ENCODE results near the gene SLC16A5.

DNA sequence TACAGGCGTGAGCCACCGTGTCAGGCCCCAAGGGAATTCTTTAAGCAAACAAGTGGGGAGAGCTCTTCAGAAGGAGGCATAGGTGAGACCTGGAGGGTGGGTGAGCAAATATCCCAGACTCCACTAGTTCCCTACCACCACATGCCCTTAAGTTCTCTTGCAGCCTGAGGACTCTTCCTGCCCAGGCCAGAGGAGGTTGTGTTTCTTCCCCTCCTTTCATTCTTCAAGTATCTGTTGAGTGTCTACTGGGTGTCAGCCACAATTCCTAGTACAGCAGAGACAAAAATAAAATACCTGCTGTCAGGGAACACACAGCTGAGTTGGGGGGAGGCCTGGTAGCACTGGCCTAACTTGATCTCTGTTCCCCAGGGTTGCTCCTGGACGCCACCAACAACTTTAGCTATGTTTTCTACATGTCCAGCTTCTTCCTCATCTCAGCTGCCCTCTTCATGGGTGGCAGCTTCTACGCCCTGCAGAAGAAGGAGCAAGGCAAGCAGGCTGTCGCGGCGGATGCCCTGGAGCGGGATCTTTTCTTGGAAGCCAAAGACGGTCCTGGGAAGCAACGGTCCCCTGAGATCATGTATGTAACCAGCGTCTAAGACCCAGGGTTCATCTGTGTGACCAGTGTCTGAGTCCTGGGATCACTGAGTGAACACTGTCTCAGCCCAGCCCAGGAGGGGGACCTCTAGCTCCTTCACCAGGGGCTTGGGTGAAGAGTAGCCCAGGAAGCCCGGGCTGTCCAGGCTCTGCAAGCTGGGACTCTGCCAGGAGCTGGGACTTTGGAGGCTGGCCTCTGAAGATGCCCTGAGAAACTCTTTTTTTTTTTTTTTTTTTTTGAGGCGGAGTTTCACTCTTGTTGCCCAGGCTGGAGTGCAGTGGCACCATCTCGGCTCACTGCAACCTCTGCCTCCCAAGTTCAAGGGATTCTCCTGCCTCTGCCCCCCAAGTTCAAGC is 16.1 kb downstream of the SLC16A5 start:
- no peak for TF ChIP-seq POLR2AphosphoS5 (IDR thresholded peaks at IDR 0.05)
- TF ChIP-seq POLR2A (IDR thresholded peaks at IDR 0.05), result no peak
- TF ChIP-seq, protein P1, sequence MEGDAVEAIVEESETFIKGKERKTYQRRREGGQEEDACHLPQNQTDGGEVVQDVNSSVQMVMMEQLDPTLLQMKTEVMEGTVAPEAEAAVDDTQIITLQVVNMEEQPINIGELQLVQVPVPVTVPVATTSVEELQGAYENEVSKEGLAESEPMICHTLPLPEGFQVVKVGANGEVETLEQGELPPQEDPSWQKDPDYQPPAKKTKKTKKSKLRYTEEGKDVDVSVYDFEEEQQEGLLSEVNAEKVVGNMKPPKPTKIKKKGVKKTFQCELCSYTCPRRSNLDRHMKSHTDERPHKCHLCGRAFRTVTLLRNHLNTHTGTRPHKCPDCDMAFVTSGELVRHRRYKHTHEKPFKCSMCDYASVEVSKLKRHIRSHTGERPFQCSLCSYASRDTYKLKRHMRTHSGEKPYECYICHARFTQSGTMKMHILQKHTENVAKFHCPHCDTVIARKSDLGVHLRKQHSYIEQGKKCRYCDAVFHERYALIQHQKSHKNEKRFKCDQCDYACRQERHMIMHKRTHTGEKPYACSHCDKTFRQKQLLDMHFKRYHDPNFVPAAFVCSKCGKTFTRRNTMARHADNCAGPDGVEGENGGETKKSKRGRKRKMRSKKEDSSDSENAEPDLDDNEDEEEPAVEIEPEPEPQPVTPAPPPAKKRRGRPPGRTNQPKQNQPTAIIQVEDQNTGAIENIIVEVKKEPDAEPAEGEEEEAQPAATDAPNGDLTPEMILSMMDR (IDR thresholded peaks at IDR 0.05), result no peak
- no peak for TF ChIP-seq EP300 (IDR thresholded peaks at IDR 0.05; ENCODE audit: low read depth)
